K562 (cell line): ENCODE data around the gene C1orf105. TPM values are rescaled to one million over a fixed set of nuclear protein-coding genes. Genes with fewer than 3 reads are reported as not detected.

Source experiments
- ATF6 ChIP-seq: sonication (generic); formaldehyde crosslinking; IDR thresholded peaks from 2 replicates; pipeline ENCODE4 v1.4.0; 2020; ENCODE audit warnings: mild to moderate bottlenecking, missing genetic modification reagents
- BRD4 ChIP-seq: fragments of 200-600 bp; sonication (generic); IDR thresholded peaks from 2 replicates; pipeline ENCODE4 v1.6.1; 2017; ENCODE audit warnings: inconsistent platforms
- CLOCK ChIP-seq: fragments of 250-450 bp; sonication (Bioruptor Pico); IDR thresholded peaks from 2 replicates; pipeline ENCODE4 v1.4.0; 2020; ENCODE audit warnings: mild to moderate bottlenecking, moderate library complexity, borderline replicate concordance
- ETS2 ChIP-seq: IDR thresholded peaks from 2 replicates; pipeline ENCODE4 v1.6.1; 2016; ENCODE audit warnings: borderline replicate concordance, missing genetic modification characterization, mild to moderate bottlenecking, moderate library complexity, missing compliant biosample characterization; ENCODE audit not compliant: poor library complexity, severe bottlenecking
- HMG20A ChIP-seq: fragments of 450-650 bp; formaldehyde crosslinking; conservative IDR thresholded peaks from 2 replicates; pipeline ENCODE4 v1.4.0; 2020; ENCODE audit warnings: mild to moderate bottlenecking, mixed read lengths
- HOMEZ ChIP-seq: fragments of 250-450 bp; sonication (Bioruptor Pico); IDR thresholded peaks from 2 replicates; pipeline ENCODE4 v1.4.0; 2020; ENCODE audit warnings: mild to moderate bottlenecking, moderate library complexity
- MAX ChIP-seq: sonication (generic); formaldehyde crosslinking; IDR thresholded peaks from 2 replicates; pipeline ENCODE4 v1.9.0; 2022; ENCODE audit warnings: mild to moderate bottlenecking, missing genetic modification reagents
- RNF2 ChIP-seq: sonication (generic); IDR thresholded peaks from 2 replicates; pipeline ENCODE4 v1.6.1; 2016
- SAP30 ChIP-seq: fragments of 200-600 bp; sonication (generic); IDR thresholded peaks from 2 replicates; pipeline ENCODE4 v1.6.1; 2012; ENCODE audit warnings: borderline replicate concordance, low read depth, mild to moderate bottlenecking, moderate library complexity, low read length, control low read depth, inconsistent platforms; ENCODE audit not compliant: insufficient read depth, poor library complexity, severe bottlenecking
- SMARCE1 ChIP-seq: fragments of 450-650 bp; IDR thresholded peaks from 2 replicates; pipeline ENCODE4 v1.7.1; 2016; ENCODE audit warnings: mild to moderate bottlenecking
- TCF3 ChIP-seq: sonication (generic); formaldehyde crosslinking; IDR thresholded peaks from 2 replicates; pipeline ENCODE4 v1.4.0; 2020; ENCODE audit warnings: mild to moderate bottlenecking, missing genetic modification reagents
- TRIM28 ChIP-seq: fragments of 450-650 bp; IDR thresholded peaks from 2 replicates; pipeline ENCODE4 v1.6.1; 2017
- polyA plus RNA-seq, 8 experiments: library from polyadenylated mRNA; depleted of rRNA in 4 of 8; stranded (reverse) in 5 of 8; unstranded in 3 of 8; fragments of >200 nt; fragmentation: Nextera tagmentation in 2 of 8; fragmentation: Illumina TruSeq in 1 of 8; extraction: Ambion mirVana in 2 of 8; extraction: Trizol in 1 of 8; gene quantifications; 2 replicates each; pipeline versions ENCODE4 v1.2.1 to v1.2.3, GENCODE V29; 2011 to 2014; ENCODE audit warnings: inconsistent platforms in 1 of 8, missing spikeins in 1 of 8
- total RNA-seq, 7 experiments: library from RNA; depleted of rRNA in 6 of 7; stranded (reverse); fragments of >200 nt in 6 of 7; fragmentation: Illumina TruSeq in 2 of 7; extraction: Trizol in 2 of 7; gene quantifications; 2 replicates each; pipeline versions ENCODE4 v1.2.1 to v1.2.3, GENCODE V29; 2011 to 2021; ENCODE audit warnings: low replicate concordance in 1 of 7
- TF ChIP-seq, protein P1 (sequence below): IDR thresholded peaks from 2 replicates; pipeline ENCODE4 v1.6.1; 2011; ENCODE audit warnings: borderline replicate concordance, low read depth, mild to moderate bottlenecking, moderate library complexity, low read length; ENCODE audit not compliant: insufficient read depth, poor library complexity, severe bottlenecking
- TF ChIP-seq, protein P2 (sequence below): fragments of 250-450 bp; sonication (Bioruptor Pico); IDR thresholded peaks from 2 replicates; pipeline ENCODE4 v1.5.0; 2020; ENCODE audit warnings: mild to moderate bottlenecking, borderline replicate concordance

The C1orf105 gene
- total and polyA plus RNA-seq, 9 of the 15 experiments (the other 6 are each of a cell fraction or from before 2014, with no cell fraction given), result 0.08 TPM; not detected in 8

GRCh38 chr1:172443666-172444453 lies 23.4 kb downstream of the C1orf105 start, which contains the start of gene PIGC (continued):
- TF ChIP-seq CLOCK (no peak), HOMEZ (CRISPR knock-in tag) (no peak), SAP30 (peak; percentile 89), RNF2 (peak; percentile 34; the same call in 1 of the 2 replicates), ATF6 (peak; percentile 92; the same call in 1 of the 2 replicates), ETS2 (no peak), MAX (CRISPR knock-in tag) (peak; percentile 69), TCF3 (CRISPR knock-in tag) (0 out of 2 replicates have a peak, but pooled peaks have one; percentile 40), SMARCE1 (peak; percentile 66; the same call in 1 of the 2 replicates), BRD4 (peak; percentile 81; the same call in 1 of the 2 replicates), HMG20A (CRISPR knock-in tag) (no peak), TRIM28 (0 out of 2 replicates have a peak, but pooled peaks have one; percentile 52)
- TF ChIP-seq, protein P1, sequence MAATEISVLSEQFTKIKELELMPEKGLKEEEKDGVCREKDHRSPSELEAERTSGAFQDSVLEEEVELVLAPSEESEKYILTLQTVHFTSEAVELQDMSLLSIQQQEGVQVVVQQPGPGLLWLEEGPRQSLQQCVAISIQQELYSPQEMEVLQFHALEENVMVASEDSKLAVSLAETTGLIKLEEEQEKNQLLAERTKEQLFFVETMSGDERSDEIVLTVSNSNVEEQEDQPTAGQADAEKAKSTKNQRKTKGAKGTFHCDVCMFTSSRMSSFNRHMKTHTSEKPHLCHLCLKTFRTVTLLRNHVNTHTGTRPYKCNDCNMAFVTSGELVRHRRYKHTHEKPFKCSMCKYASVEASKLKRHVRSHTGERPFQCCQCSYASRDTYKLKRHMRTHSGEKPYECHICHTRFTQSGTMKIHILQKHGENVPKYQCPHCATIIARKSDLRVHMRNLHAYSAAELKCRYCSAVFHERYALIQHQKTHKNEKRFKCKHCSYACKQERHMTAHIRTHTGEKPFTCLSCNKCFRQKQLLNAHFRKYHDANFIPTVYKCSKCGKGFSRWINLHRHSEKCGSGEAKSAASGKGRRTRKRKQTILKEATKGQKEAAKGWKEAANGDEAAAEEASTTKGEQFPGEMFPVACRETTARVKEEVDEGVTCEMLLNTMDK, result peak; percentile 66
- TF ChIP-seq, protein P2, sequence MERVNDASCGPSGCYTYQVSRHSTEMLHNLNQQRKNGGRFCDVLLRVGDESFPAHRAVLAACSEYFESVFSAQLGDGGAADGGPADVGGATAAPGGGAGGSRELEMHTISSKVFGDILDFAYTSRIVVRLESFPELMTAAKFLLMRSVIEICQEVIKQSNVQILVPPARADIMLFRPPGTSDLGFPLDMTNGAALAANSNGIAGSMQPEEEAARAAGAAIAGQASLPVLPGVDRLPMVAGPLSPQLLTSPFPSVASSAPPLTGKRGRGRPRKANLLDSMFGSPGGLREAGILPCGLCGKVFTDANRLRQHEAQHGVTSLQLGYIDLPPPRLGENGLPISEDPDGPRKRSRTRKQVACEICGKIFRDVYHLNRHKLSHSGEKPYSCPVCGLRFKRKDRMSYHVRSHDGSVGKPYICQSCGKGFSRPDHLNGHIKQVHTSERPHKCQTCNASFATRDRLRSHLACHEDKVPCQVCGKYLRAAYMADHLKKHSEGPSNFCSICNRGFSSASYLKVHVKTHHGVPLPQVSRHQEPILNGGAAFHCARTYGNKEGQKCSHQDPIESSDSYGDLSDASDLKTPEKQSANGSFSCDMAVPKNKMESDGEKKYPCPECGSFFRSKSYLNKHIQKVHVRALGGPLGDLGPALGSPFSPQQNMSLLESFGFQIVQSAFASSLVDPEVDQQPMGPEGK (CRISPR knock-in tag), result no peak
